H9 (cell line): ENCODE results near the gene CCDC12. TPM values are rescaled to one million over a fixed set of nuclear protein-coding genes. Genes with fewer than 3 reads are reported as not detected.

Experiments used
- DNase-seq: peaks from one replicate; pipeline ENCODE4 v3.0.0-alpha.2; 2017
- H2AFZ ChIP-seq: one replicate; pipeline ENCODE4 v1.6.1; 2013; ENCODE audit warnings: mild to moderate bottlenecking, low read length, control low read depth, moderate library complexity
- H2AK5ac ChIP-seq: 2 replicates; pipeline ENCODE4 v1.6.1; 2013; ENCODE audit warnings: low read length, control low read depth, mixed read lengths; ENCODE audit not compliant: insufficient read length
- H2BK120ac ChIP-seq: one replicate; pipeline ENCODE4 v1.6.1; 2013; ENCODE audit warnings: low read depth, mild to moderate bottlenecking, low read length, control low read depth, inconsistent platforms; ENCODE audit not compliant: poor library complexity, severe bottlenecking
- H2BK12ac ChIP-seq: 2 replicates; pipeline ENCODE4 v1.6.1; 2013; ENCODE audit warnings: low read length, control low read depth, mixed read lengths, low read depth; ENCODE audit not compliant: insufficient read length
- H2BK15ac ChIP-seq: 2 replicates; pipeline ENCODE4 v1.6.1; 2013; ENCODE audit warnings: low read depth, low read length, control low read depth
- H2BK20ac ChIP-seq: one replicate; pipeline ENCODE4 v1.6.1; 2013; ENCODE audit warnings: low read depth, mild to moderate bottlenecking, low read length, control low read depth, inconsistent platforms; ENCODE audit not compliant: poor library complexity, severe bottlenecking
- H2BK5ac ChIP-seq: 2 replicates; pipeline ENCODE4 v1.6.1; 2013; ENCODE audit warnings: low read length, control low read depth, mixed read lengths; ENCODE audit not compliant: insufficient read length
- H3K14ac ChIP-seq: 2 replicates; pipeline ENCODE4 v1.6.1; 2013; ENCODE audit warnings: low read length, control low read depth; ENCODE audit not compliant: insufficient read depth
- H3K18ac ChIP-seq: 2 replicates; pipeline ENCODE4 v1.6.1; 2013; ENCODE audit warnings: low read depth, mild to moderate bottlenecking, mixed read lengths, low read length, control low read depth; ENCODE audit not compliant: insufficient read length
- H3K23ac ChIP-seq: 2 replicates; pipeline ENCODE4 v1.6.1; 2013; ENCODE audit warnings: low read length, control low read depth, mixed read lengths, low read depth; ENCODE audit not compliant: insufficient read length
- H3K23me2 ChIP-seq: 2 replicates; pipeline ENCODE4 v1.6.1; 2013; ENCODE audit warnings: low read depth, mild to moderate bottlenecking, mixed read lengths, low read length, control low read depth; ENCODE audit not compliant: insufficient read length, poor library complexity, severe bottlenecking
- H3K27ac ChIP-seq: 2 replicates; pipeline ENCODE4 v1.5.1; 2013; ENCODE audit warnings: low read length, control low read depth, mixed read lengths, low read depth; ENCODE audit not compliant: insufficient read length
- H3K27me3 ChIP-seq: 2 replicates; pipeline ENCODE4 v1.6.1; 2013; ENCODE audit warnings: low read length, control low read depth, inconsistent platforms; ENCODE audit not compliant: insufficient read depth
- H3K4ac ChIP-seq: 2 replicates; pipeline ENCODE4 v1.6.1; 2013; ENCODE audit warnings: low read depth, mild to moderate bottlenecking, control low read depth, inconsistent platforms, low read length, moderate library complexity
- H3K4me1 ChIP-seq: 2 replicates; pipeline ENCODE4 v1.6.1; 2013; ENCODE audit warnings: low read length, control low read depth, inconsistent platforms; ENCODE audit not compliant: insufficient read depth
- H3K4me2 ChIP-seq: 2 replicates; pipeline ENCODE4 v1.6.1; 2013; ENCODE audit warnings: low read length, control low read depth, mixed read lengths; ENCODE audit not compliant: insufficient read length, insufficient read depth
- H3K56ac ChIP-seq: 2 replicates; pipeline ENCODE4 v1.6.1; 2013; ENCODE audit warnings: low read depth, mild to moderate bottlenecking, mixed read lengths, low read length, control low read depth; ENCODE audit not compliant: insufficient read length
- H3K79me1 ChIP-seq: 2 replicates; pipeline ENCODE4 v1.6.1; 2013; ENCODE audit warnings: low read depth, mild to moderate bottlenecking, moderate library complexity, low read length, control low read depth, inconsistent platforms; ENCODE audit not compliant: insufficient read depth, poor library complexity, severe bottlenecking
- H3K79me2 ChIP-seq: 2 replicates; pipeline ENCODE4 v1.6.1; 2013; ENCODE audit warnings: low read length, control low read depth, inconsistent platforms; ENCODE audit not compliant: insufficient read depth
- H3K9ac ChIP-seq: 2 replicates; pipeline ENCODE4 v1.6.1; 2013; ENCODE audit warnings: low read length, control low read depth, mixed read lengths; ENCODE audit not compliant: insufficient read length; ENCODE audit errors: extremely low read depth
- H3K9me3 ChIP-seq: one replicate; pipeline ENCODE4 v1.6.1; 2013; ENCODE audit warnings: low read depth, low read length, inconsistent platforms; ENCODE audit not compliant: control insufficient read depth
- H3T11ph ChIP-seq: one replicate; pipeline ENCODE4 v1.6.1; 2013; ENCODE audit warnings: mild to moderate bottlenecking, low read length, control low read depth, inconsistent platforms
- H4K20me1 ChIP-seq: one replicate; pipeline ENCODE4 v1.6.1; 2013; ENCODE audit not compliant: control insufficient read depth, insufficient read length, insufficient read depth
- H4K5ac ChIP-seq: 2 replicates; pipeline ENCODE4 v1.6.1; 2013; ENCODE audit warnings: low read depth, mild to moderate bottlenecking, mixed read lengths, low read length, control low read depth; ENCODE audit not compliant: insufficient read length
- H4K8ac ChIP-seq: replicated peaks from 2 replicates; pipeline ENCODE4 v1.6.1; 2013; ENCODE audit warnings: low read length, control low read depth, mixed read lengths, low read depth; ENCODE audit not compliant: insufficient read length
- H4K91ac ChIP-seq: 2 replicates; pipeline ENCODE4 v1.6.1; 2013; ENCODE audit warnings: low read depth, mild to moderate bottlenecking, moderate library complexity, mixed read lengths, low read length, control low read depth; ENCODE audit not compliant: insufficient read length
- H3K27ac Mint-ChIP-seq, 3 experiments: 2 replicates in 2 of 3; 3 replicates in 1 of 3; pipeline ENCODE4 v1.8.0; 2020 to 2021; ENCODE audit warnings: mixed read lengths in 3 of 3, mild to moderate bottlenecking in 1 of 3, moderate library complexity in 1 of 3
- H3K27me3 Mint-ChIP-seq: 2 replicates; pipeline ENCODE4 v1.8.0; 2021; ENCODE audit warnings: low read depth, mild to moderate bottlenecking, moderate library complexity, mixed read lengths
- H3K36me3 Mint-ChIP-seq, 3 experiments: 2 replicates in 2 of 3; 3 replicates in 1 of 3; pipeline ENCODE4 v1.8.0; 2020 to 2021; ENCODE audit warnings: low read depth in 3 of 3, mixed read lengths in 3 of 3; ENCODE audit not compliant: insufficient read depth in 1 of 3
- H3K4me1 Mint-ChIP-seq, 2 experiments: 2 replicates each; pipeline ENCODE4 v1.8.0; 2020; ENCODE audit warnings: mixed read lengths in 2 of 2
- H3K4me3 Mint-ChIP-seq, 2 experiments: 2 replicates in 1 of 2; 3 replicates in 1 of 2; pipeline ENCODE4 v1.8.0; 2020 to 2021; ENCODE audit warnings: mild to moderate bottlenecking in 2 of 2, mixed read lengths in 2 of 2, moderate library complexity in 1 of 2
- H3K9me3 Mint-ChIP-seq, 2 experiments: 2 replicates in 1 of 2; 3 replicates in 1 of 2; pipeline ENCODE4 v1.8.0; 2020; ENCODE audit warnings: mild to moderate bottlenecking in 2 of 2, mixed read lengths in 2 of 2, moderate library complexity in 1 of 2
- CTCF ChIP-seq: fragments of 200-600 bp; sonication (generic); conservative IDR thresholded peaks from 3 replicates; pipeline ENCODE4 v1.8.0; 2021; ENCODE audit warnings: antibody characterized with exemption, mild to moderate bottlenecking
- WGBS: extraction: QIAGEN DNeasy Blood & Tissue Kit; methylation state at CpG from one replicate; pipeline ENCODE4 v1.1.7; 2013; ENCODE audit warnings: missing lambda C conversion rate, low lambda C conversion rate, mixed read lengths; ENCODE audit not compliant: insufficient read length; ENCODE audit errors: extremely low coverage; 5-methylcytosine and 5-hydroxymethylcytosine counted together
- total RNA-seq: library from RNA; stranded (reverse); gene quantifications from 2 replicates; pipeline ENCODE4 v1.2.1, GENCODE V29; 2021

CCDC12 gene
- total RNA-seq, 1 experiment from 2014 or later, result 54.0 TPM

GRCh38 chr3:46936733-46937250 lies 39.8 kb downstream of the CCDC12 start:
- H3K9me3 Mint-ChIP-seq, result no peaks in the 10 kb centered on the region
- peak overlapping the region in 2 of 3 experiments; percentile 93 to 94; a peak in 4 of 7 replicates for H3K27ac Mint-ChIP-seq
- no peak for DNase-seq
- H2BK12ac ChIP-seq, result no peak overlapping the region
- no peak overlapping the region for H3K18ac ChIP-seq
- H3K4ac ChIP-seq, result no peak overlapping the region
- no peak overlapping the region for H3K27ac ChIP-seq
- H2BK20ac ChIP-seq, result no peak overlapping the region
- H3K9me3 ChIP-seq, result no peaks in the 10 kb centered on the region
- peaks cover 6% of the 10 kb centered on the region; the same call in 1 of the 2 replicates for H3K79me2 ChIP-seq
- no peaks in the 10 kb centered on the region for H3K27me3 Mint-ChIP-seq
- H3K27me3 ChIP-seq, result no peaks in the 10 kb centered on the region
- no peak overlapping the region for H3K9ac ChIP-seq
- H2BK15ac ChIP-seq, result no peak overlapping the region
- H4K20me1 ChIP-seq, result no peaks in the 10 kb centered on the region
- no peak overlapping the region for H3K56ac ChIP-seq
- no peaks in the 10 kb centered on the region for H3K23me2 ChIP-seq
- no peak overlapping the region for H3K14ac ChIP-seq
- H3K23ac ChIP-seq, result no peak overlapping the region
- no peak overlapping the region for H3K4me2 ChIP-seq
- peaks cover 28% of the 10 kb centered on the region in 2 experiments for H3K4me1 Mint-ChIP-seq
- H3K79me1 ChIP-seq, result peaks cover 4% of the 10 kb centered on the region
- H3K36me3 Mint-ChIP-seq, result peaks cover 20 to 41% (median 40%) of the 10 kb centered on the region in 3 experiments; a peak in 6 of 7 replicates
- no peak overlapping the region for H2AFZ ChIP-seq
- no peak overlapping the region for H2BK5ac ChIP-seq
- peaks cover 8% of the 10 kb centered on the region; the same call in 1 of the 2 replicates for H3K4me1 ChIP-seq
- no peak for TF ChIP-seq CTCF
- no CpG with 5 or more reads among the region's 5 CpGs for WGBS
- H4K91ac ChIP-seq, result no peak overlapping the region
- no peak overlapping the region for H3T11ph ChIP-seq
- no peak overlapping the region for H4K8ac ChIP-seq
- no peak overlapping the region for H3K4me3 Mint-ChIP-seq
- no peak overlapping the region for H4K5ac ChIP-seq
- no peak overlapping the region for H2AK5ac ChIP-seq
- H2BK120ac ChIP-seq, result no peak overlapping the region
